Astrocyte (in vitro differentiated cells and primary cell): ENCODE results near the gene LAMB2.

ENCODE experiments used
- EZH2 ChIP-seq: IDR thresholded peaks from 2 replicates; pipeline ENCODE4 v1.6.1; 2012; ENCODE audit warnings: mild to moderate bottlenecking, low read length, inconsistent platforms; ENCODE audit not compliant: insufficient read depth
- TF ChIP-seq, protein P1 (sequence below): IDR thresholded peaks from 2 replicates; pipeline ENCODE4 v1.5.1; 2011; ENCODE audit warnings: low read depth, mild to moderate bottlenecking, inconsistent platforms, low read length, moderate library complexity; ENCODE audit not compliant: insufficient read depth

- TF ChIP-seq, protein P1, sequence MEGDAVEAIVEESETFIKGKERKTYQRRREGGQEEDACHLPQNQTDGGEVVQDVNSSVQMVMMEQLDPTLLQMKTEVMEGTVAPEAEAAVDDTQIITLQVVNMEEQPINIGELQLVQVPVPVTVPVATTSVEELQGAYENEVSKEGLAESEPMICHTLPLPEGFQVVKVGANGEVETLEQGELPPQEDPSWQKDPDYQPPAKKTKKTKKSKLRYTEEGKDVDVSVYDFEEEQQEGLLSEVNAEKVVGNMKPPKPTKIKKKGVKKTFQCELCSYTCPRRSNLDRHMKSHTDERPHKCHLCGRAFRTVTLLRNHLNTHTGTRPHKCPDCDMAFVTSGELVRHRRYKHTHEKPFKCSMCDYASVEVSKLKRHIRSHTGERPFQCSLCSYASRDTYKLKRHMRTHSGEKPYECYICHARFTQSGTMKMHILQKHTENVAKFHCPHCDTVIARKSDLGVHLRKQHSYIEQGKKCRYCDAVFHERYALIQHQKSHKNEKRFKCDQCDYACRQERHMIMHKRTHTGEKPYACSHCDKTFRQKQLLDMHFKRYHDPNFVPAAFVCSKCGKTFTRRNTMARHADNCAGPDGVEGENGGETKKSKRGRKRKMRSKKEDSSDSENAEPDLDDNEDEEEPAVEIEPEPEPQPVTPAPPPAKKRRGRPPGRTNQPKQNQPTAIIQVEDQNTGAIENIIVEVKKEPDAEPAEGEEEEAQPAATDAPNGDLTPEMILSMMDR: no peak
- no peak for TF ChIP-seq EZH2
These were observed 25.9 kb upstream of the LAMB2 start for GRCh38 chr3:49158792-49159191.
